Left ventricle myocardium inferior (tissue), 1 donor: ENCODE measurements around the gene WDR37. TPM values are rescaled to one million over a fixed set of nuclear protein-coding genes. Genes with fewer than 3 reads are reported as not detected.

Experiments used
- DNase-seq: peaks from one replicate; pipeline ENCODE4 v3.0.0-alpha.2; 2020
- H3K27ac ChIP-seq: fragments of 200-600 bp; replicated peaks from 2 replicates; pipeline ENCODE4 v1.8.0; 2021
- H3K27me3 ChIP-seq: fragments of 200-600 bp; 2 replicates; pipeline ENCODE4 v1.8.0; 2021; ENCODE audit warnings: low read depth
- H3K36me3 ChIP-seq: fragments of 200-600 bp; 2 replicates; pipeline ENCODE4 v1.8.0; 2021
- H3K4me1 ChIP-seq: fragments of 200-600 bp; 2 replicates; pipeline ENCODE4 v1.8.0; 2021
- H3K4me3 ChIP-seq: fragments of 200-600 bp; 2 replicates; pipeline ENCODE4 v1.8.0; 2021; ENCODE audit warnings: mild to moderate bottlenecking, moderate library complexity
- H3K9me3 ChIP-seq: fragments of 200-600 bp; replicated peaks from 2 replicates; pipeline ENCODE4 v1.8.0; 2021
- intact Hi-C: fragments of 100-400 bp; cut with micrococcal nuclease; formaldehyde crosslinking; loops from one replicate; pipeline ENCODE4 v1.11.0; 2022
- total RNA-seq: library from RNA; stranded (reverse); fragmentation: NEBNext Ultra II Directional; extraction: Animal tissue kit (Norgen Biotek cat#: 25700); gene quantifications from one replicate; pipeline ENCODE4 v1.2.1, GENCODE V29; 2021
- TF ChIP-seq, protein P1 (sequence below): fragments of 200-600 bp; IDR thresholded peaks from 2 replicates; pipeline ENCODE4 v1.8.0; 2021; ENCODE audit warnings: antibody characterized with exemption, mild to moderate bottlenecking, borderline replicate concordance
- donor health status: DM: no; HTN: yes; CAD: no; lungs with severe emphysema.

Gene WDR37
- total RNA-seq, 1 donor from 2014 or later = 28.2 TPM

DNA sequence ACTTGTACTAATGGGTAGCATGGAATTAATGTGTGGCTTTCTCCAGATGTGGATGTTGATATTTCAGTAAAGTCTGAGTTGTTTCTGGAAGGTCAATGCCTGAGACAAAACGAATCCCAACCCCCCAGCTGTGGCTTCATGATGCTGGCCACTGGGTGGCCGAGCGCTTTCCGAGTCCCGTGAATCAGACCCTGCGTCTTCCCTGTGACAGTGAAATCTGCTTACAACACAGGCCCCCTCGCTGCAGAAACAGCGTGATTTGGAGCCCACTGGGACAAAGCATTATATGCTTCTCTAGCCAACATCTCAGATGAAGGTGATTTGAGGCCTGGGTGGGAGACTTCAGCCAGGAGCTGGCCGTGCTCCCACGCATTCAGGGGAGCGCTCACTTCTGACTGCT lies 124.7 kb downstream of the WDR37 start:
- no peaks in the 10 kb centered on the region for H3K36me3 ChIP-seq
- intact Hi-C loops = no loop called here
- H3K4me1 ChIP-seq = no peaks in the 10 kb centered on the region
- no peaks in the 10 kb centered on the region for H3K9me3 ChIP-seq
- DNase-seq = no peak
- H3K27me3 ChIP-seq = peaks cover 59% of the 10 kb centered on the region
- H3K4me3 ChIP-seq = no peak overlapping the region
- H3K27ac ChIP-seq = no peak overlapping the region
- TF ChIP-seq, protein P1, sequence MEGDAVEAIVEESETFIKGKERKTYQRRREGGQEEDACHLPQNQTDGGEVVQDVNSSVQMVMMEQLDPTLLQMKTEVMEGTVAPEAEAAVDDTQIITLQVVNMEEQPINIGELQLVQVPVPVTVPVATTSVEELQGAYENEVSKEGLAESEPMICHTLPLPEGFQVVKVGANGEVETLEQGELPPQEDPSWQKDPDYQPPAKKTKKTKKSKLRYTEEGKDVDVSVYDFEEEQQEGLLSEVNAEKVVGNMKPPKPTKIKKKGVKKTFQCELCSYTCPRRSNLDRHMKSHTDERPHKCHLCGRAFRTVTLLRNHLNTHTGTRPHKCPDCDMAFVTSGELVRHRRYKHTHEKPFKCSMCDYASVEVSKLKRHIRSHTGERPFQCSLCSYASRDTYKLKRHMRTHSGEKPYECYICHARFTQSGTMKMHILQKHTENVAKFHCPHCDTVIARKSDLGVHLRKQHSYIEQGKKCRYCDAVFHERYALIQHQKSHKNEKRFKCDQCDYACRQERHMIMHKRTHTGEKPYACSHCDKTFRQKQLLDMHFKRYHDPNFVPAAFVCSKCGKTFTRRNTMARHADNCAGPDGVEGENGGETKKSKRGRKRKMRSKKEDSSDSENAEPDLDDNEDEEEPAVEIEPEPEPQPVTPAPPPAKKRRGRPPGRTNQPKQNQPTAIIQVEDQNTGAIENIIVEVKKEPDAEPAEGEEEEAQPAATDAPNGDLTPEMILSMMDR = no peak

Other genes with a start within 250 kb of the WDR37 start
- 64.2 TPM for gene LARP4B, start 124.7 kb upstream of the WDR37 start, total RNA-seq
- 33.8 TPM for gene GTPBP4, start 68.0 kb upstream of the WDR37 start, total RNA-seq
- gene IDI2, start 30.5 kb upstream of the WDR37 start, total RNA-seq = 0.33 TPM
- gene IDI1, start 7.3 kb upstream of the WDR37 start, total RNA-seq = 15.6 TPM